Stimulated activated CD8-positive, alpha-beta memory T cell treated with anti-CD3 and anti-CD28 coated beads, Interleukin-4, amount 100 ng/mL, for 1 hour (primary cell): ENCODE results near the gene CCDC85A.

Experiments used
- DNase-seq, 2 donors: peaks; one replicate each; pipeline ENCODE4 v3.0.0-alpha.2; 2020; ENCODE audit warnings: low read depth in 2 of 2, low spot score in 1 of 2

CCDC85A gene

GRCh38 chr2:56192664-56193305 lies 9.0 kb downstream of the CCDC85A start:
- DNase-seq = no peak

GRCh38 chr2:56195563-56195962 lies 11.8 kb downstream of the CCDC85A start:
- no peak for DNase-seq

GRCh38 chr2:56197816-56198215 lies 14.0 kb downstream of the CCDC85A start:
- DNase-seq = no peak

- no peak for DNase-seq
These were observed 15.1 kb downstream of the CCDC85A start for GRCh38 chr2:56198936-56199335.

GRCh38 chr2:56199492-56199891 lies 15.7 kb downstream of the CCDC85A start:
- no peak for DNase-seq

- no peak for DNase-seq
These were observed 18.8 kb downstream of the CCDC85A start for GRCh38 chr2:56202381-56203121.

GRCh38 chr2:56204556-56204955 lies 20.8 kb downstream of the CCDC85A start:
- DNase-seq = no peak

GRCh38 chr2:56206250-56206649 lies 22.5 kb downstream of the CCDC85A start:
- no peak for DNase-seq

GRCh38 chr2:56207760-56208159 lies 24.0 kb downstream of the CCDC85A start:
- DNase-seq = no peak

- DNase-seq = no peak
These were observed 24.6 kb downstream of the CCDC85A start for GRCh38 chr2:56208380-56208779.

GRCh38 chr2:56209701-56210100 lies 25.9 kb downstream of the CCDC85A start:
- no peak for DNase-seq

GRCh38 chr2:56210291-56210690 lies 26.5 kb downstream of the CCDC85A start:
- no peak for DNase-seq

GRCh38 chr2:56211048-56211447 lies 27.3 kb downstream of the CCDC85A start:
- DNase-seq = no peak

GRCh38 chr2:56215911-56216310 lies 32.1 kb downstream of the CCDC85A start:
- no peak for DNase-seq

- DNase-seq = no peak
These were observed 33.3 kb downstream of the CCDC85A start for GRCh38 chr2:56217106-56217505.

- no peak for DNase-seq
These were observed 38.7 kb downstream of the CCDC85A start for GRCh38 chr2:56222481-56222880.

- no peak for DNase-seq
These were observed 40.5 kb downstream of the CCDC85A start for GRCh38 chr2:56224316-56224715.

- DNase-seq = no peak
These were observed 44.0 kb downstream of the CCDC85A start for GRCh38 chr2:56227811-56228210.

GRCh38 chr2:56229397-56230060 lies 45.7 kb downstream of the CCDC85A start:
- no peak for DNase-seq

GRCh38 chr2:56230156-56230555 lies 46.4 kb downstream of the CCDC85A start:
- DNase-seq = no peak

GRCh38 chr2:56231361-56231760 lies 47.6 kb downstream of the CCDC85A start:
- no peak for DNase-seq

GRCh38 chr2:56232912-56233311 lies 49.1 kb downstream of the CCDC85A start:
- no peak for DNase-seq
